ENCODE measurements around the gene SHPK.

SHPK gene

GRCh38 chr17:3626831-3627768, 8.9 kb downstream of the SHPK start:
- no peak for DNase-seq (ENCODE audit: low read depth in 2 of 2)

DNA sequence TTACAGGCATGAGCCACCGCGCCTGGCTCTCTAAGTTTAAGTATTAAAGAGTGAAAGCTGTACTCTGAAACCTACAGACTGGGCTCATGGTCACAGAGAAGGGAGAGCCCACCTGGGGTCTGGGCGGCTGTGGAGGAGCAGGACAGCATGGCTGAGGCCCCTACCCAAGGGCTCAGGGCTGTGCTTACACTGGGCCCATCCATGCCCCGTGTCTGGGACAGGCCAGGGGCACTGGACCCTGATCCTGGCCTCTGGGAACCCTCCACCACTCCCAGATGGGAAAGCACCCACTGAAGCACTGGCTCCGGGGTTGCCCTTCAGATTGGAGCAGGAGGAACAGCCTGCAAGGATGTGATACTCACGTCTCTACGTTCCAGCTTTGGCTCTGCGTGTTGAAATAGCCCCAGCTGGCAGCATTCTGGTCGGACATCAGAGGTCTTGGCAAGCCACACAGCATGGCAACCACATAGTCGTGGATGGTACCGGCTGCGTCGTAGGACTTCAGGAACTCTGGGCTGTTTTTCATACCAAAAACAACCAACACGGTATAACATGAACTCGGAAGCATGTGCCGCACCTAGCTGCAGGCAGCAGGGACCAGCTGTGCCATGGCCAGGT, 13.0 kb downstream of the SHPK start:
- DNase-seq (ENCODE audit: low read depth in 2 of 2): no peak

GRCh38 chr17:3621146-3621720, 14.8 kb downstream of the SHPK start:
- no peak for DNase-seq (ENCODE audit: low read depth in 2 of 2)

DNA sequence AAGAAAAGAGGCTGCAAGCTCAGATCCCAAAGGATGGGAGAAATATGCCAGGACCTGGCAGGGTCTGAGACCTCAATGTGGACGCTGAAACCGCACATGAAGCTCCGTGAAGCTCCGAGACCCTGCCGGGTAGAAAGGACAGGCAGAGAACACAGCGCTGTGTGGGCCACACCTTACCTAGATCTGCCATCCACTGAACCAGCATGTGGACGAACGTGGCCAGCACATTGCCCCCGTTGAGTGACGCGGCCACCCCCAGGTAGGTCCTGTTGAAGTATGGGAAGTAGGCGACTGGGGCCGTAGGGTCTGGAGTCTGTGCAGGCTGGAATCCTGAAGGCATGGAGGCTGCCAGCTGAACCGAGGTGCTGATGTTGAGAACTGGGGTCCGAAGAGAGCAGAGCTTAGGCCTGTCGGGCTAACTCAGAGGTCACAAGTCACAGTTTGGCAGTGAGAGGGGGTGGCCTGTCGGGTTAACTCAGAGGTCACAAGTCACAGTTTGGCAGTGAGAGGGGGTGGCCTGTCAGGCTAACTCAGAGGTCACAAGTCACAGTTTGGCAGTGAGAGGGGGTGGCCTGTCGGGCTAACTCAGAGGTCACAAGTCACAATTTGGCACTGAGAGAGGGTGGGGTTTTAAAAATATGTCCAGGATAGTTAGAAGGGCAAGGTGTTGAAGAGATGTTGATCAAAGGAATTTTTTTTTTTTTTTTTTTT, 20.7 kb downstream of the SHPK start:
- no peak for DNase-seq (ENCODE audit: low read depth in 2 of 2)

DNA sequence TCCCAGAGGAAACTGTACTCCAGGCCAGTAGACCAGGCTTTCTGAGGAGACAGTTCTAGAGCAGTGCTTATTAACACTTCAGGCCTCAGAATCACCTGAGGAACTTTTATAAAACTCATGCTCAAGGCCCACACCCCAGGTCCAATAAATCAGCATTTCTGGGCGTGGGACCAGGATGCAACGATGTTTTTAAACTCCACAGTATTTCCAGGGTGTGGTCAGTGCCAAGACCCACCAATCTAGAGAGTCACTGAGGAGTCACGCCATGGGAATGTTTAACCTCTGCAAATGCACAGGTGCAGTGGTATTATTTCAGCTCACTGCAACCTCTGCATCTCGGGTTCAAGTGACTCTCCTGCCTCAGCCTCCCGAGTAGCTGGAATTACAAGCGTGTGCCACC, 22.9 kb downstream of the SHPK start:
- DNase-seq (ENCODE audit: low read depth in 2 of 2): no peak

- no peak for DNase-seq (ENCODE audit: low read depth in 2 of 2)
Measured at GRCh38 chr17:3610523-3610922, 25.5 kb downstream of the SHPK start.

DNA sequence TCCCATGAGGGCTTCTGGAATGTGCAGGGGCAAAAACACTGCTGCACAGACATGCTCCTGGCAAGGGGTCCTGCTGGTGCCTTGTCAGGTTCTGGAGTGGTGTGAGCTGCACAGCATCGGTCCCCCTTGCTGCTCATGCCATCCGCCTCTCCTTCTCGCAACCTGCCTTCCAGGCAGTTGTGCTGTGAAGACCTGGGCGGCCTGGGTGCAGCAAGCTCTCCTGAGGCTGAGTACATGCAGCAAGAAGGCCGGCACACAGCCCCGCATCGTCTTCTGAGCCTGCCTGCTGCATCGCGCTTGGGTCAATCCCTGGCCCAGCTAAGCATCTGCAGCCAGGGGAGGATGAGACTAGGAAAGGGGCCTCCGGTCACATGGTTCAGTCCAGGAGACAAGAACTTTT, 26.4 kb downstream of the SHPK start:
- DNase-seq (ENCODE audit: low read depth in 2 of 2): no peak

- no peak for DNase-seq (ENCODE audit: low read depth in 2 of 2)
Measured at GRCh38 chr17:3603870-3604259, 32.2 kb downstream of the SHPK start.

DNA sequence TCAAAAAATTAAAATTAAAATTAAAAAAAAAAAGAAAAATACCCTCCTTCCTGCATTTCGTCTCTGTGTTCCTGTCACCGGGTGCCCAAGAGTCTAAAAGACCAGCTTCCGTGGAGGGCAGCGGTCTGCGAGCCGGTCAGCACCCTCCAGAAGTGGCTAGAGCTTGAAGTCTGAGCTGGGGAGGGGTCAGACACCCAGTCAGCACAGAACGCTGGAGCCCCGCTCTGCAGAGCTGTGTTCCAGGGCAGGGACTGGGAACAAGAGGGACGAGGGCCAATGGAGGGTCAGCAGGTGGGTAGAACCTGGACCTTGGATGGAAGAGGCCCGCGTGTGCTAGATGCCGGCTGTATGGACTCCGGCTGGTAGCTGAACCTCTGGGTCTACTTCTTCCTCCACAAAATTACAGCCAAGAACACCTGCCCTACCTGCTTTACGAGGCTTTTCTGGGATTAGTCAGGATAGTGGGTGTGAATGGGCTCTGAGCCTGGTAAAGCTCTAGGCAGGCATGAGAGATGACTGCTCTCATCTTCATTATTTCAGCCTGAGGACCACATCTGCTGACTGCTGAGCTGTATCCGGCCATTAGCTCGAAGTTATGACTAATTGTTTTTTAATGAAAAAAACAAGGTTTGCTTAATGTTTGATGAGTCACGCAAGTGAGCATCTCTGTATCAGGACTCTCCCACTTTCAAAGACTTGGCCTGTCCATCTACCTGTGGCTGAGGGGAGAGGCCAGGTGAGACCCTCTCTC, 32.8 kb downstream of the SHPK start:
- no peak for DNase-seq (ENCODE audit: low read depth in 2 of 2)

GRCh38 chr17:3602499-3602898, 33.6 kb downstream of the SHPK start:
- DNase-seq (ENCODE audit: low read depth in 2 of 2): peak in 1 of 2 donors; percentile 4

DNA sequence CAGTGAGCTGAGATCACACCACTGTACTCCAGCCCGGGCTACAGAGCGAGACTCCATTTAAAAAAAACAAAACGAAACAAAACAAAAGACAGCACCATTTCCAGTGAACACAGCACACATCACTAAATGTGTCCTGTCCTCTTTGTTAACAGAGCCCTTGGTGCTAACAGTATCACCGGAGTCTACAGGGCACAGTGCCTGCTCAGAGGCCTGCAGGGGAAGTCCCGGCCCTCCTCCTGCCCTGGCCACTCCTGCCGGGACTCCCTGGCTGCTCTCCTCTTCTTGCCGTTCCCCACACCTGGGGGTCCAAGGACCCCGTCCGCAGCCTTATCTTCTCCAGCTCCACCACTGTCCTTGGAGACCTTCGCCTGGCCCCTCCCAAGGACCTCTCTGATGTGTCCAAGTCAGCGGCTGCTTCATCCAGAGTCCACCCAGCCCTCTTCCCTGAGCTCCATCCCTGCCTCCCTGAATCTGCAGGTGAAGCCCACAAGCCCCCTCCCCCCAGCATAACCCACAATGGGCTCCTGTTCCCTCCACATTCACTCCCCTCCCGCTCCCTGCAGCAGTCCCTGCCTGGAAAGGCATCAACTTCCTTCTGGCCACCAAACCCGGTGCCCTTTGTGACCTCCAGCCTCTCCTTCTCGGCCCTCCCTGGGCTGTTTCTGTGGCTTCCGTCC, 35.4 kb downstream of the SHPK start:
- DNase-seq (ENCODE audit: low read depth in 2 of 2): no peak

DNA sequence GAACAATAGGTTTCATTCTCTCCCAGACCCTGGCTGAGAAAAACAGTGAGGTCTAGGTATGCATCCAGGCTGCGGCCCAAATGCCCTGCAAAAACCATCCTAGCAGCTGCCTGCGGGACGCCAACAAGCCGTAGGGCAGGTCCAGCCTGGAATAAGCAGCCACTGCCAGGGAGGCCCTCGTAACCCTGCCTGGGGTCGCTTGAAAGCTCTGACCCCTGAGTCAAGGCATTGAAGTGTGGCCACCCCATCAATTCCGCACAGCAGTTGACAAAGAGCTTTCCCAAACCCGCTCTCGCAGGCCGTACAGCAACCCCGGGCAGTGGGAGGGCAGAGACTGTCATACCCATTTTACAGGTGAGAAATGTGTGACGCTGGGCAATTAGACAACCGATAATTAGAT, 38.0 kb downstream of the SHPK start:
- no peak for DNase-seq (ENCODE audit: low read depth in 2 of 2)

DNA sequence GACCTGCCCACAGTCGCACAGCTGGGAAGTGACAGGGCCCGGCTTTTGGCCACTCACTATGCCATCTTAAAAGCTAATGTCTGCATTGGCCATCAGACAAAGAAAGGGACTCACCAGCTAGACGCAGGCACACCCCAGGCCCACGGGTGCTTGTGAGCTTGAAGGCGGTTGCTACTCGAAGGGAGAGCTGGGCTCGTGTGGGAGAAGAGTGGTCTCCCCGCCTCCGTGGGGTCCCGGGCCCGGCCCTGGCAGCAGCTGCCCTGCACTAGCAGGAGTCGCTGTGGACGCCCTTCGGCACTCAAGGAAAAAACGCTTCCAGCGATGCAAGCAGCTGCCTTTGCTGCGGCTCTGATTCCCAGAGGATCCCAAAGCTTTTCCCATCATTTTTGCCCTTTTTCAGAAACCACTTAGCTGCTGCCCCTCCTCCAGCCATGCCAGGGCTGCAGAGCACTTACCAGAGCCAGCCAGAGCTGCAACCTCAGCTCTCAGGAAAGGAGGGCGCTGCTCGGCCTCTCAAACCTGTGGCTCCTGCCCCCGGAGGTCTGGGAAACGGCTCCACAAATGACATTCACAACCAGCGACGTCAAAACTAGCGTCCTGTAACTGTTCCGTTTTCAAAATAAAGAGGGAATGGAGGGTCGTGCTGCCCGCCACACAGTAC, 39.1 kb downstream of the SHPK start:
- DNase-seq (ENCODE audit: low read depth in 2 of 2): no peak

DNA sequence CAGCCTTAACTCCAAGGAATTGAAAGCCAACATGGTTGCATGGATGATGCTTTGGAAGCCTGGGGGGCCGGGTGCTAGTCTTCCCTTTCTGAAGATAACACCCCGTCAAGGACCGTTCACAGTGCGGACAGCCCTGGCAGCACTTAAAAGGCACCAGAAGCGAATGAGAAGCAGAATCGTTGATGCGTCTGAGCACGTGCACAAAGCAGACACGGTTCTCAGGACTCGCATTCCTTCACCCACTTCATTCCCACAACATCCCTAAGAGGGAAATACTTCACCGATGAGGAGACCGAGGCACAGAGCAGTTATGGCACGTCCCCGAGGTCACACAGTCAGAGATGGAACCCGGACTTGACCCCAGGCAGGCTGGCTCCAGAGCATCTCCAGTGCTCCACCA, 41.1 kb downstream of the SHPK start:
- DNase-seq (ENCODE audit: low read depth in 2 of 2): no peak

DNA sequence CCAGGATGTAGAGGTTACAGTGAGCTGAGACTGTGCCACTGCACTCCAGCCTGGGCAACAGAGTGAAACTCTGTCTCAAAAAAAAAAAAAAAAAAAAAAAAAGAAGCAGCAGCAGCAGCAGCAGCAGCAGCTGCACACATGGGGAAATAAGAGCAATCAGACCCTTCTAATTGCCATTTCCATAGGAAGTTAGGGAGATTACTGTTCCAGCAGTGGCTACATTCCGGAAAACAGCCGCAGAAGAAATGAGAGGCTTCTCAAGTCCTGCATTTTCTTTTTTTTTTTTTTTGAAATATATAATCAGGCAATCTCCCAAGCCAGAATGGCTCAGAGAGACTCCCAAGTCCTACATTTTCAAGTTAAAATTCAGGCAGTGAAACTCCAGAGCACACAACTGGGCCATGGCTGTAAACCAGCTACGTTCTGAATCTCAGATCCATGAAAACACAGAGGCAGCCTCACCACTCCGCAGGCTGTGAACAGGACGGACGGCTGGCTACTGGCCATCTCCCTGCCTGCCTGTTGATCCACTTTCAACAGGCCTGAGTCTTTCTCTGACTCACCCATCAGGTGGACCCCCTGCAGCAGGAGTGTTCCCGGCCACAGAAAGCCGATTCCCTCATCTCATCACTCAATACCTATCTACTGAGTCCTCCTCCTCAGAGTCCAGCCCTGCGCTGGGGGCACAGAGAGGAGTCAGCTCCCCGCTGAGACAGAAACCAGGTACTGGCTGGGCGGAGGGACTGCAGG, 41.8 kb downstream of the SHPK start:
- DNase-seq (ENCODE audit: low read depth in 2 of 2): no peak

- DNase-seq (ENCODE audit: low read depth in 2 of 2): no peak
Measured at GRCh38 chr17:3593384-3593783, 42.7 kb downstream of the SHPK start.

DNA sequence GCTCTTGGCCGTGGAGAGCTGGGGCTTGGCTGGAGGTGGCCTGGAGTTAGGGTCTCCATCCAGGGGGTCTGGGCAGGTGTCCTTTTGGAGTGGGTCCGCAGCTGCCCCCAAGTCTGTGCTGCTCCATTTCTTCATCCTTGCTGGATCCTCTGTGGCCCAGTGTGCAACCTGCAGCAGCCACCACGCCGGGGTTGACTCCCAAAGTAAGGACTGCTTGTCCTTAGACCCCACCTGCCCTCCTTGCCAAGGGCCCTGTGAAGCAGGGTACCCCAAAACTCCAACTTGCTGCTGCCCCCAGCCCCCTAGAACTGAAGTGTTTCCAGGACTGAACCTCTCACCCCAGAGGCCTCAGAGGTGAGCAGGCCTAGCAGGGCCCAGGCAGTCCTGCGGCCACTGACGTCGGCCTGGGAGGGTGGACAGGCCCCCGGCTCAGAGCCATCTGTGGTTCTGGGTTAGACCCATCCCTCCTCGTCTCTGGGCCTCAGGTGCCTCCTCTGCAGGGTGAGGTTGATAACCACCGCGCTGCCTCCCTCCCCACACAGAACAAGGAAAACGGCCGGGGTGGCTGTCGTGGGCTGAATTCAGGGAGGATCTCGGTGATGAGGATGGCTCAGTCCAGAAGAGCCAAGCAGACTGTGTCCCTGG, 43.7 kb downstream of the SHPK start:
- DNase-seq (ENCODE audit: low read depth in 2 of 2): no peak

DNA sequence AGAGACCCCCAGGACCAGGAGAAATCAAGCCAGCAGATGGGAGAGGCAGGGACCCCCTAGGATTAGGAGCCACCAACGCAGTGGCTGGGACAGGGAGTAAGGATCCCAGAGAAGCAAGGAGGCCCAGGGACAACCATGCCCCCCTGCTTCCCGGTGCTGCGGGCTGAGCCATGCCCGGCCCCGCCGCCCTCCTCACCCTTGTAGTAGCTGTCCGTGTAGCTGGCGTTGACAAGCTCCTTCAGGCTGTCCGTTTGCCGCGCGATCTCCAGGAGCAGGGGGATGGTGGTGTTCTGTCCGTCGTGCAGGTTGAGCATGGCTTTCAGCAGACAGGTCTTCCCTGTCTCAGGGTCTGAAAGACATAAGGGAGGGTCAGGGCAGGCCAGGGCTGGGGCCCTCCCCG, 45.3 kb downstream of the SHPK start:
- no peak for DNase-seq (ENCODE audit: low read depth in 2 of 2)

DNA sequence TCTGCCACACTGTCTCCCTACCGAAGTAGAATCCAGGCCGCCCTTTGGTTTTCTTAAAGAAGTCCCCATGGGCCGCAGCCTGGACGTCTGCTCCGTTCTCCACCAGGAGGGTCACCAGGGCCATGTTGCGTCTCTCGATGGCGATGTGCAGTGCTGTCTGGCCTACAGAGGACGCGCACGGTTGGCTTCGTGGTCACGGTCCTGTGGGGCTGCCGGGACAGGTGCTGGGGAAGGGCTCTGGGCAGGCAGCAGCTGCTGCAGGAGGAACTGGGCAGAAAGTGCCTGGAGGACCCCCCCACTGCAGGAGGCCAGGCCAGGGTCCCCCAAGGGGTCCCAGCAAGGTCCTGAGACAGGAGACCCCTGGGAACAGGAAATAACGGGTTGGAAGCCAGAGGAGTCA, 45.8 kb downstream of the SHPK start:
- no peak for DNase-seq (ENCODE audit: low read depth in 2 of 2)

All from stimulated activated CD8-positive, alpha-beta memory T cell treated with anti-CD3 and anti-CD28 coated beads, Interleukin-15, amount 100 ng/mL, for 48 hours (primary cell).